Cortex of kidney (tissue), 1 donor: ENCODE data around the gene SEC14L5.
"Not testable (repeated sequence)": the region's sequence is repeated elsewhere in the genome, so short reads cannot be mapped to it uniquely, and the experiment has no call there.

Source experiments
- DNase-seq: peaks from one replicate; lab custom pipeline; 2025; lab: John Stamatoyannopoulos, UW

The SEC14L5 gene

DNA sequence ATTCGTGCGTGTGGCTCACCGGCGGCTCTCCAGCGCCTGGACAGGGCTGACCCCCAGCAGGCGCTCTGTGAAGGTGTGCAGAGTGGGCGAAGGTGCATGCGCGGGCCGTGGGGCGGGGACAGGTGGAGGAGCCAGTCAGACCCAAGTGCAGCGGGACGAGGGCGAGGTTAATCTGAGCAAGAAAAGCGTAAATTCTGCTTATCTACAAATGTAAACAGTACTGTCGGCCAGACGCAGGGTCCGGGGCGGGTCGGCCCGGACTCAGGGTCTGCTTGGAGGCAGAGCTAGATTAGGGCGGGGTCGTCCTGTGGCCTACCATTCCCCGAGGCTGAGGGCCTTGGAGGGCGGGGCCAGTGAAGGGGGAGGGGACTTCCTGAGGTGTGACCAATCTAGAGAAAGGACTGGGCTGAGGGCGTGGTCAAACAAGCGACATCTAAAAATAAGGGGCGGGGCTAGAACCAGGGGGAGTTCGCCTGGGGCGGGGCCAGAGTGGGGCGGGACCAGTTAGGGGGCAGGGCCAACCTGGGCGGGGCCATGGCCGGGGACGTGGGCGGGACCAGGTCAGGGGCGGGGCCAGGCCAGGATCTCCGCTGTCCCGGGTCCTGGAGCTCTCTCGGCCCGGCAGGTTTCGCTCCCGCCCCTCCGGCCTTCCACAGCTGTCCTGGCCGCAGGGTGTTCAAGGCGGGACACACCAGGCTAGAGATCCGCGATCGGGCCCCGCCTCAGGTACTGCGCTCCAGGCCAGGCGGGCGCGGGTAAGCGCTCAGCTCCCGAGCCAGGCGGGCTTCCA lies at the start of gene SEC14L5:
SEC14L5 (plus strand) TSS at position 611 of the 790 bp plus-strand sequence. CDS start 994 bp downstream, outside the sequence.
- DNase-seq: no peak

DNA sequence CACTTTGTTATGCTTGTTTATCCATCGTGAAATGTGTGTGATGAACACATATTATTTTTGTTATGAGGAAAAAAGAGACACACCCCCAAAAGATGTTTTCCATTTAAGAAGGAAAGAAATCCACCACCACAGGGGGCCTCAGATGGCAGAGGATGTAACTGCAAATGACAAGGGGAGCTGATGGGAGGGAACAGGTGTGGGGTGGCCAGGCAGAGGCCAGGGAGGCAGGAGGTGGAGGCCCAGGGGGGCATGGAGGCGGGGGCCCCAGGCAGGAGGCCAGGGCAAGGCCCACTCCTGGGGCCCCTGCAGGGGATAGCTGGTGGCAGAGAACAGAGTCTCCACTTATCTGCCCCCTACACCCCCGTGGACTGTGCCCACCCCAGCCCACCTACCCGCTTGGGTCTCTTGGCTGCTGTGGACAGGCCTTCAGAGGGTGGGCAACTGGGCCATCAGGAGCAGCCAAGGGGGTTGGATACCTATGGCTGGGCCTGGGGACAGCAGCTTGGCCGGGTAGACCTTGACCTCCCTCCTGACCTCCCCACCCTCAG lies 49.2 kb upstream of the SEC14L5 start:
- no peak for DNase-seq

DNA sequence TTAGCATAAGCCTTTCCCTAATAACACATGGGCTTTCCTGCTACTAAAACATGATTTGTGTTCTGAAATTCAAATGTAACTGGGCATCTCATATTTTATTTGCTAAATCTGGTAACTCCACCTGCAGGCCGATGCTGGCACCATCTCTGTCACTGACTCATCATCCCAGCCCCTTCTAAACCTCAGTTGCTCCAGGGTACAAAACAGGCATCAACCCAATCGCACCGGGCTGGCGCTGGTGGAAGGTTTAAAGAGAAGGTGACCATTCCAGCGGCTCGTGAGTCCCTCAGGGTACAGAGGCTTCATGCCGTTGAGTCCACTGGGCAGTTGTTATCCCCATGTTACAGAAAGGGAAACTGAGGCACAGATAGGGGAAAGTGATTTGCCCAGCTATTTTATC lies 48.3 kb upstream of the SEC14L5 start:
- DNase-seq: no peak

DNA sequence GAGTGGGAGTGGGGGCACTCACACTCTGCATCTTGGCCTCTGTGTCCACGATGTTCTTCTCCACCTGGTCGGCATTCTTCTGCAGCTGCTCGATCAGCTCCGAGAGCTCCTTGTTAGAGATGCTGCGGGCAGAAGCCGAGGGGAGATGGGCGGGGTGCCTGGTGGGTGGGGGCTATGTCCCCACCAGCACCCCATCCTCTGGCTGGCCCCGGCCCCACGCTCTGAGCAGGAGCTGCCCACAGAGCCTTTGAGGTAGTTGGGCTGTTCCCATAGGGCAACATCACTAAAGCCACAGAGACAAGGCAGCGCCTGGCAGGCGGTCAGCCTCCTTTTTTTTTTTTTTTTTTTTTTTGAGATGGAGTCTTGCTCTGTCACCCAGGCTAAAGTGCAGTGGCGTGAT lies 47.3 kb upstream of the SEC14L5 start:
- no peak for DNase-seq

DNA sequence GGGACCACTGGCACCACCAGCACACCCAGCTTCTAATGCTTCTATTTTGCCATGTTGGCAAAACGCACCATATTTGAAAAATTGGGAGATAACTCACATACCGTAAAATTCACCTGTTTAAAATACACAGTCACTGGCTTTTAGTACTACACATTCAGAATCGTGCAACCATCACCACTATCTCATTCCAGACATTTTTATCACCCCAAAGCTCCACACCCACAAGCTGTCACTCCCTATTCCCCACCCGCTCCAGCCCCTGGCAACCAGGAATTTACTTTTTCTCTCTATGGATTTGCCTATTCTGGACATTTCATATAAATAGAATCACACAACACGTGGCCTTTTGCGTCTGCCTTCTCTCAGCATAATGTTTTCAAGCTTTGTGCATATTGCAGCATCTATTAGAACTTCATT lies 46.2 kb upstream of the SEC14L5 start:
- no peak for DNase-seq

DNA sequence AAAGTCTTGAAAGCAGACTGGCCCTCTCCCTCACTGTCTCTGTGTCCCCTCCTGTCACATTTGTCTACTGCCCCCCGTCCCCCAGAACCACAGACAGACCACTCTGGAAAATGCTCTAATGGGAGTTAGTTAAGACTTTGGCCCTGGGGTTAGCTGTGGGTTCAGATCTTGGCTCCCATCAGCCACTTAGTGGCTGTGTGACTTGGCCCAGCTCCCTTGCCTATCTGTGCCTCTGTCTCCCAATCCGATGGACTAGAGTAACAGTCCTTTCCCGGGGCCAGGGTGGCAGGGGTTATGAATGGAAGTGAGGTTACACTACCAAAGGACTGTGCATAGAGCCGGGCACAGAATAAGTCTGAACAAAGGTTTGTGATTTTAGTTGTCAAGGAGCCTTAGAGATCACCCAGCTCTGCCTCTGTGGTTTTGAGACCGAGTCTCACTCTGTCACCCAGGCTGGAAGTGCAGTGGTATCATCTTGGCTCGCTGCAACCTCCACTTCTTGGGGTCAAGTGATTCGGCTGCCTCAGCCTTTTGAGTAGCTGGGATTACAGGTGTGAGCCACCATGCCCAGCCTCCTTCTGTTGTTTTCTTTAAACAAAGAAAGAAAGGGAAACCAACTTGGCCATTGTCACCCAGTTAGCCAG lies 44.9 kb upstream of the SEC14L5 start:
- DNase-seq: no peak

DNA sequence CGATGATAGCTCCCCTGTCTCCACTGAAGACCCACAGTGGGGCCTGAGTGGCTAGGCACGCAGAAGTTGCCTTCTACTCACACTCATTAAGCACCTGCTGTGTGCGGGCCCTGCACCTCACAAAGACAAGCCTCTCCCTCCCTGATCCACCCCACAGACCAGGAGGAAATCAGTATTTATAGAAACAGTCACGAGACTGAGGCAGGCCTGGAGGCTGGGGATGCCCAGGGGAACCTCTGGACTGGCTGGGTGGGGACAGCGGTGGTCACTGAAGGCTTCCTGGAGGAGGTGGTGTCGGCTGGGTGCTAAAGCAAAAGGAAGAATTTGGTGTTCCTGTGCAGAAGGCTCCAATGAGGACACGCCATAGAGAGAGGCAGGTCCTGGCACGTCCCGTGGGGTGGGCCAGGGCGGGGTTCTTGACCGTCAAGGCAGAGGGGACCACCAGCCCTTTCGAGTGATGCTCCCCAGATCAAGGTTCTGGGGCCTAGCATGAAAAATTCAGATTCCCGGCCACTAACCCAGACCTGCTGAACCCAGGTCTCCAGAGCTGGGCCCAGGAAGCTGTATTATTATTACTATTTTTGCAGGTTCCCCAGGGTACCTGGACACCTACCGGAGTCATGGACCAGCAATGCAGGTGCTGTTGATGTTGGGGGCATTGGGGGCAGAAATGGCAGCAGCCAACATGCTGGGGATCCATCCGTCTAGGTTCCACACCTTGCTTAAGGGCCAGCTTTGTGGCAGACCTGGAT lies 44.2 kb upstream of the SEC14L5 start:
- DNase-seq: no peak

DNA sequence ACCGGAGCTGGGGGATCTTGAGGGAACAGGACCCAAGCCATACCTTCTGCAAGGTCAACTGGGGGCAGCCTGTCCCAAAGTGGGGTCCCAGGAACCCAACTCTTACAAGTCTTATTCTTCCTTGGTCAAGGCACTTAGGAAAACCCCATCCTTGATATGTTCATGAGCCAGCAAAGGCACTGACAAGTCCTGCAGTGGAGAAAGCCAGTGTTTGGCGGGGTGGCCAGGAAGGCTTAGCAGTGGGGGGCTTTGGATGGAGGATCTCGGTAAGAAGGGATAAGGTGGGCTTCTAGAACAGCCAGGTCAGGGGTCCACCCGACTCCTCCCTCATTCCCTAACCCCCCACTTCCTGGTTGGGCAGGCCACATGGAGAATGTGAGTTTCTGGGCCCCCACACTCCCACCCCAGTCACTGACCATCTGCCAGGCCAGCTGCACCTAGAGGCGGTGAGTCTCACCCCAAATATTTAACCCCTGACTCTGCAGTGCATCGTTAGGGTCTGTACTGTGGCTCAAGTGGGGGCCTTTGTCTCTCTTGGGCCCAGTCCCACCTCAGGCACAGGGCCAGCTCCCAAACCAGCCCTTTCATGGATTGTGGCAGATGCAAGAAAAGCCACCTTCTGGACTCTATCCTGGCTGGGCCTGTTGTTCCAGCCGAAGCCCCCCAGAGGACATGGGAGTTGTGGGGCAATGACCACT lies 43.5 kb upstream of the SEC14L5 start:
- no peak for DNase-seq

DNA sequence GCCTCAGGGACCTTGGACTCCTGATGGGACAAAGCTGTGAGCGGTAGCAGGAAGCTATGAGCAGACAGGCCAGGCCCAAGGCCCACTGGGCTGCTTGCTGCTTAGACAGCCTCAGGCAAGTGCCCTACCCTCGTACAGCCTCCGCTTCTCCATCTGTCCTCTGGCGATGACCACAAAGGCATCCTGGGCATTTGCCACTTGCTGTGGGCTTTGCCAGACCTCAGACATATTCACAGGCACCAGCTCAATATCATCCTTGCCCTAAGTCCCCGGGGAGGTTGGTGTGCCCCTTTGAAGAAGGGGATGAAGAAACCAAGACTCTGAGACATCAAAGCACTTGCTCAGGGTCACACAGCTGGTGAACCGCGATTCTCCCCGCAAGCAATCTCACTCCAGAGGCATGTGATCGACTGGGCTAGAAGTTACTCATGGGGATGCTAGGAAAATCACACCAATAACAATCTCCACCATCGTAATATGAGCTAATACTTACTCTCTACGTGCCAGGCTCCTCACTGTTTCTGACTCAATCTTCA lies 42.8 kb upstream of the SEC14L5 start:
- DNase-seq: no peak

DNA sequence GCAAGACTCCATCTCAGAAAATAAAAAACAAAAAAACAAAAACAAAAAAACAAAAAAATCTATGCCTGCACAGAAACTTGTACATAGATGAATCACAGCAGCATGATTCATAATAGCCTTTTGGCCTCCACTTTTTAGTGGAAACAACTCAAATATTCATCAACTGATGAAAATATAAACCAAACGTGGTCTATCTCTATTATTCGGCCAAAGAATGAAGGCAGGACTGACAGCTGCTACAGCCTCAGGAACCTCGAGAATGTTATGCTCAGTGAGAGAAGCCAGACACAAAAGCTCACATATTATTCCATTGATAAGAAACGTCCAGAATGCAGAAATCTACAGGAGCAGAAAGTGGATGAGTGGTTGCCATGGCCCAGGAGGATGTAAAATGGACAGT lies 41.0 kb upstream of the SEC14L5 start:
- no peak for DNase-seq

DNA sequence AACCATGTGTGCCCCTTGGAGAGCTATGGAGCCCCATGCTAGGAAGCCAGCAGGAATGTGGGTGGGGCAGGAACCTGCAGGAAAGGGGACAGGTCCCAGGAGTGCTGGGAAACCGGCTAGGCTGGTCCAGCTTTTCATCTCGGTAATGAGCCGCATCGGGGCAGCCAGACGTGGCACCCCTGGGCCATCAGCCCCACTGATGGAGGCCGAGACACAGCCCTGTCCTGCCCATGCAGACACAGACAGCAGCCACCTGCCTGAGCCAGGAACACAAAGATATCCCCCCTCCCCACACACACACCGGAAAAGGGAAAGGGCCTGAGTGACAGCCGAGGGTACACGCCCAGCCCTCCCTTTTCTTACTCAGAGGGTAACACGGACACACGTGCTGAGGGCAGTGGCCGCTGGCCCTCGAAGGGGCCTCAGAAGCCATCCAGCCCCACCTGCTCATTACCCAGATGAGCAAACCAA lies 39.3 kb upstream of the SEC14L5 start:
- DNase-seq: no peak

DNA sequence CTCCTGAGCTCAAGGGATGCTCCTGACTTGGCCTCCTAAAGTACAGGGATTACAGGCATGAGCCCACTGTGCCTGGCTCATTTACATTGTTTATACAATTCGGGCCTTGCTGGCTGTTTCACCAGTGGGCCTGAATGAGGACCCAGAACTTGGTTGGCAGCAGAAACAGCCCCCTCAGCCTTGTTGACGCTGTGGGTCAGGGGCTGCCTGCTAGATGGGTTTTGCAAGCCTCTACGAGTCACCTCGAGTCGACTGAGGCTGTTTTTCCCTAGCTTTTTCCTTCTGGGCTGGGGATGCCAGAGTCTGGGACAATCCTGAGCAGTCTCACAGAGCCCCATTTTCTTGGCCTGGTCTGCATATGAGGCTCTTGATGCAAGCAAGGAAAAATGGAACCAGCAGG lies 37.3 kb upstream of the SEC14L5 start:
- DNase-seq: no peak

DNA sequence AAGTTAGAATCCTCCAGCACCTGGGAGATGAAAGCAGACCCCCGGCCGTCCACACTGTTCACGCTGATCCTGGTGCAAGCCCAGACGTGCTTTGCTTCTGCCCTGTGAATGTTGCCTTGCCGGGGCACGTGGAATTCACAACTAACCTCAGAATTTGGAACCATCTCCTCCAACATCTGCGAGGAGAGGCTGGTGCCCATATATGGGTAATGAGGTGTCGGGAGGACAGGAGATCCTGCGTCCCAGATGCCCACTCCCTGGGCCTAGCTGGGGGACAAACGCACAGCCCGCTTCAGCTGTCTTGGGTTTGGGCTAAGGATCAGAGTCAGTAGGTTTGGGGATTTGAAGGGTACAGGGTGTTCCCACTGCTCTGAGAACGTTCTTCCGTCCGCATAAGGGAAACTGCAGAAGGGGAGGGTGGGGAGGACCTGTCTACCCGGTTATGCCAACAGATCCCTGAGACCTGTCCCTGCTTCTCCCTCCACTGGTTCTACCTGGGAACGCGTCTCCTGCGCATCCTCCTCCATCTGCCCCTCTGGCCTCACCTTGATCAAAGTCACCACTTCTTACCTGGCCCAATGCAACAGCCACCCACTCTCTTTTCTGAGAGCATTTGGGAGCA lies 35.3 kb upstream of the SEC14L5 start:
- no peak for DNase-seq

DNA sequence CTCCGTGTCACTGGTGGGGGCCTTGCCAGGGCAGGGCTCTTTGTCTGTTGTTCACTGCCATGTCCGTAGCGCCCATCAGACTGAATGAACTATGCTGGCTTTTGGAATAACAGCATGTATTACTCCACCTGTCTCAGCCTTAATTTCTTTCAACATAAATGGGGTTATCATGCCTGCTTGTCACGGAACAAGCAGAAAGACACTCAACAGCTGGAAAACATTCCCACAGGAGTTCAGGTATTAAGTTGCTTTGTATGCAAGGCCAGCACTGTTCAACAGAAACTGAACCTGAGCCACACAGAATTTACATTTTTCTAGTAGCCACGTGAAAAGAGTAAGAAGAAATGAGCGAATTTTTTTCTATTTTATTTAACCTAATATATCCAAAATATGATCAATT lies 34.3 kb upstream of the SEC14L5 start:
- DNase-seq: no peak

DNA sequence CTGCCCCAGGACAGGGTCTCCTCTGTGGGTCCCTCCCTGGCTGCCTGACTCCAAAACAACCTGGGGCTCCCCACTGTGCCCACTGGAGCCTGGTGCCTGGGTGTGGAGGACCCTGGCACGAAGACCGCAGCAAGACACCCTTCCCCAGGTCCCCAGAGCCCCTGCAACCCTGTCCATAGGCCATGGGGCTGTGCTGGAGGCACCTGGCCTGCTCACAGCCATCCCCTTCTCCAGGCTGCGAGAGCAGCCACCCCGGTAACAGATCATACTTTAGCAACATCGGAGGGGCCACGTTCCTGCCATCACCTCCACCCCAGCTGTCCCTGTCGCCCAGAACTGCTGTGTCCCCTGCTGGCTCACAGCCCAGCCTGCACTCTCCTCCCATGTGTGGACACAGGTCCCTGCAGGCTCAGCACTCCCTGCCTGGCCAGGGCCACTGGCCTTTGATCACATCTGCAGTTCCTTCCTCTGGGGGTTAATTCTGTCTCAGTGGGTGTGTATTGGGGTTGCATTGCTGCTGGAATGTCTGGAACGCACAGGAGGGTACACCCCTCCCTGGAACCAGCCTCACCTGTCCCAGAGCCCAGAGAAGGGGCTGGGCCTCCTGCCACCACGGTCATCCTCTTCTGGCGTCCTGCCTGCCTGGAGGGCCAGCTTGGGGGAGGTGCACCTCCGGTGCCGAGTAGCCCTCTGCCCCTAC lies 33.4 kb upstream of the SEC14L5 start:
- no peak for DNase-seq

DNA sequence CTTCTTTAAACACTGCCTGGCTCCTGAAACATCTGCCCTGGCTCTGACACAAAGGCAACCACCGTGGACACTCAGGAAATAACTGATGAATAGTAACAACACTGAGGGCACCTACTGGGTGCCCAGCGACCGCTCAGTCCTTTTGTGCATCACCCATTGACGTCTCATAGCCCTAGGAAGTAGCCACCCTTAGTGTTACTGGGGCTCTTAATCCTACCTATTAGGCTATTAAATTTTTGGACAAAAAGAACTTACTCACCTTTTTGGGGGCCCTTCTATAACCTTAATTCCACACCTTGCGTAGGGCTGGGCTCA lies 32.9 kb upstream of the SEC14L5 start:
- DNase-seq: no peak

DNA sequence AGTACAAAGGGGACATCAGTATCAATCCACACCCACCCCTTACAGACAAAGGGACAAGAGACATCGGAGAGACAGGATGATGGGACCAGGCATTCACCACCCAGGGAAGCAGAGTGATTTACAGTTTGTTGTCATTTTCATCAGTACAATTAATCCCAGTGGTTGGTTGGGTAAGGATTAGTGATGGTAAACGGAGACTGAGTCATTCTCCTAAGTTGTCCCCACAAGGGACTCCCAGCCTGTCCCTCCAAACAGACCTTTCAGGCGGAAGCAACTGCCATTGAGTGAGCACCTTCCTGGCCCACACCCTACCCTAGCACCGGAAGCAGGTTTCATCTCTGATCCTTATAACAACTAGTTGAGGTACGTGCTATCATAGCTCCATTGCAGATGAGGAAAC lies 32.3 kb upstream of the SEC14L5 start:
- no peak for DNase-seq

DNA sequence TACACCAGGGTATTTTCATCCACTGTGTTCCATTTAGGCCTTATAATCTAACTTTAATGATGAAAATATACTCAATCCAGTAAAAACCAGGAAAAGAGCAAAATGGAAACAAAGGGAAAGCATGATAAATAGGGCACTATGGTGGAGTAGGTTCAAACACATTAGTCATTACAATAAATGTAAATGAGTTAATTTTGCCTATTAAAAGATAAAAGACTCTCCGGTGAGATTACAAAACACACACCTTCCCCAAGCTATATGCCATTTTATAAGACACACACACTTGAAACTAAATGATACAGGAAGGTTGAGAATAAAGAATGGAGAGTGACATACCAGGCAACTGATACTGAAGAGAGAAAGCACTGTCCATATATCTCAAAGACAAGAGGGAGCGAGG lies 31.2 kb upstream of the SEC14L5 start:
- no peak for DNase-seq

DNA sequence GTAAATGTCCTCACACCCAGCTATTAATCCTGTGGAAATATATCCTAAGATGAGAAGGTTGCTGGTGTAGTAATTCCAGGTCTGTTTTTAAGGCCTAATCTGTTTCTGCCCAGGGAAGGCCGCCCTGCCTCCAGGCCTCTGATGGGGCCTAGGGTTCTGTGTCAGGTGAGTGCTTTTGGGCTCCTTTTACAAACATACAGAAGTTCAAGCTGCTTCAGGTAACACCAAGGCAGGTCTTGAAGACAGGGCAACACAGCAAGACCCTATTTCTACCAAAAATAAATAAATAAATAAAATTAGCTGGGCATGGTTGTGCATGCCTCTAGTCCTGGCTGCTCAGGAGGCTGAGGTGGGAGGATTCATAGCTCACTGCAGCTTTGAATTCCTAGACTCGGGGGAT lies 30.5 kb upstream of the SEC14L5 start:
- no peak for DNase-seq

DNA sequence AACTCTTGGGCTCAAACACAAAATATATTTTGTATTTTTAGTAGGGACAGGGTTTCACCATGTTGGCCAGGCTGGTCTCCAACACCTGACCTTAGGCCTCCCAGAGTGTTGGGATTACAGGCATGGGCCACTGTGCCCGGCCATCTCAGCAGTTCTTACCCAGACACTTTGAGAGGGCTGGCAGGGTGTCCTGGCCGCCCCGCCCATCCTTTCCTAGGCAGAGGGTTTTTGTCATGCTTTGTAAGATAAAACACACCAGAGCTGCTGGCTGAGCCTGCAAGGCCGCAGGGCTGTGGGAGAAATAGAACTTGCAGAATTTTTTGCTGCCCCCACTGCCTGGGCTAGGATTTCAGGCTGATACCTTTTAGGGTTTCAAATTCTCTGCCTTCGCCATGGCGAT lies 29.9 kb upstream of the SEC14L5 start:
- DNase-seq: no peak

DNA sequence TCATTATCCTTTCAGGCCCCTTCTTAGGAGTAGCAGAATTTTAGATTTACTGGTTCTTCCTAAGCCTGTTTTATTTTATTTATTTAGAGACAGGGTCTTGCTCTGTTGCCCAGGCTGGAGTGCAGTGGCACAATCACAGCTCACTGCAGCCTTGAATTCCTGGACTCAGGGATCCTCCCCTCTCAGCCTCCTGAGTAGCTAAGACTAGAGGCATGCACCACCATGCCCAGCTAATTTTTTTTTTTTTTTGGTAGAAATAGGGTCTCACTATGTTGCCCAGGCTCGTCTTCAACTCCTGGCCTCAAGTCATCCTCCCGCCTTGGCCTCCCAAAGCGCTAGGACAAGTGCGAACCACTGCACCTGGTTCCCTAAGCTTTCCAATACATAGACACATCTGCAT lies 28.5 kb upstream of the SEC14L5 start:
- DNase-seq: not testable (repeated sequence)
